ENCODE measurements around the gene ACOD1. TPM values are rescaled to one million over a fixed set of nuclear protein-coding genes. Genes with fewer than 3 reads are reported as not detected.

Gene ACOD1
- total and polyA plus RNA-seq, 2 of the 13 experiments (the other 11 are each of a cell fraction or from before 2014, with no cell fraction given): not detected

- TF ChIP-seq ZNF407 (CRISPR knock-in tag; IDR thresholded peaks at IDR 0.05; ENCODE audit: not compliant biosample characterization) (peak; percentile 91), FOXO4 (CRISPR knock-in tag; conservative IDR thresholded peaks at IDR 0.05) (no peak), DPF2 (CRISPR knock-in tag; IDR thresholded peaks at IDR 0.05; ENCODE audit: borderline replicate concordance, low read depth) (no peak; the same call in 1 of the 2 replicates), SP1 (IDR thresholded peaks at IDR 0.05) (no peak), SP1 (CRISPR knock-in tag; IDR thresholded peaks at IDR 0.05) (peak; percentile 36; the same call in 1 of the 2 replicates), ELK4 (CRISPR knock-in tag; IDR thresholded peaks at IDR 0.05; ENCODE audit: borderline replicate concordance) (peak; percentile 95; the same call in 1 of the 2 replicates), RXRB (CRISPR knock-in tag; IDR thresholded peaks at IDR 0.05; ENCODE audit: borderline replicate concordance) (peak; percentile 69), CEBPG (CRISPR knock-in tag; IDR thresholded peaks at IDR 0.05) (0 out of 2 replicates have a peak, but pooled peaks have one; percentile 8), KDM6A (CRISPR knock-in tag; IDR thresholded peaks at IDR 0.05; ENCODE audit: low read depth) (no peak), MAFF (IDR thresholded peaks at IDR 0.05; ENCODE audit: low read depth, low read length) (no peak), SP2 (CRISPR knock-in tag; IDR thresholded peaks at IDR 0.05) (peak; percentile 50), ZHX1 (CRISPR knock-in tag; IDR thresholded peaks at IDR 0.05; ENCODE audit: low read depth) (peak; percentile 30; the same call in 1 of the 2 replicates), POLR2AphosphoS5 (IDR thresholded peaks at IDR 0.05; ENCODE audit: low read depth, low read length) (peak; percentile 81), ZNF431 (CRISPR knock-in tag; IDR thresholded peaks at IDR 0.05; ENCODE audit: borderline replicate concordance, low read depth) (peak; percentile 67; the same call in 1 of the 2 replicates), KDM1A (CRISPR knock-in tag; IDR thresholded peaks at IDR 0.05) (no peak), NKX3-1 (CRISPR knock-in tag; IDR thresholded peaks at IDR 0.05) (peak; percentile 92; the same call in 1 of the 2 replicates)
Observed at GRCh38 chr13:76991796-76992547, 43.7 kb downstream of the ACOD1 start, which contains the start of gene CLN5 (continued).
